ENCODE measurements around the gene PCDHAC1.

DNA sequence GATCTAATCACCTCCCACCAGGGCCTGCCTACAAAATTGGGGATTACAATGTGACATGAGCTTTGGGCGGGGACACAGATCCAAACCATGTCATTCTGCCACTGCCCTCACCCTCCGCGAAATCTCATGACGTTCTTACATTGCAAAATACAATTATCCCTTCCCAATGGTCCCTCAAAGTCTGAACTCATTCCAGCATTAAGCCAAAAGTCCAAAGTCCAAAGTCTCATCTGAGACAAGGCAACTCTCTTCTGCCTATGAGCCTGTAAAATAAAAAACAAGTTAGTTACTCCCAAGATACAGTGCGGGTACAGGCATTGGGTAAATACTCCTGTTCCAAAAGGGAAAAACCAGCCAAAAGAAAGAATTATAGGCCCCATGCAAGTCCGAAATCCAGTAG is 25.5 kb downstream of the PCDHAC1 start:
- TF ChIP-seq, protein P1, sequence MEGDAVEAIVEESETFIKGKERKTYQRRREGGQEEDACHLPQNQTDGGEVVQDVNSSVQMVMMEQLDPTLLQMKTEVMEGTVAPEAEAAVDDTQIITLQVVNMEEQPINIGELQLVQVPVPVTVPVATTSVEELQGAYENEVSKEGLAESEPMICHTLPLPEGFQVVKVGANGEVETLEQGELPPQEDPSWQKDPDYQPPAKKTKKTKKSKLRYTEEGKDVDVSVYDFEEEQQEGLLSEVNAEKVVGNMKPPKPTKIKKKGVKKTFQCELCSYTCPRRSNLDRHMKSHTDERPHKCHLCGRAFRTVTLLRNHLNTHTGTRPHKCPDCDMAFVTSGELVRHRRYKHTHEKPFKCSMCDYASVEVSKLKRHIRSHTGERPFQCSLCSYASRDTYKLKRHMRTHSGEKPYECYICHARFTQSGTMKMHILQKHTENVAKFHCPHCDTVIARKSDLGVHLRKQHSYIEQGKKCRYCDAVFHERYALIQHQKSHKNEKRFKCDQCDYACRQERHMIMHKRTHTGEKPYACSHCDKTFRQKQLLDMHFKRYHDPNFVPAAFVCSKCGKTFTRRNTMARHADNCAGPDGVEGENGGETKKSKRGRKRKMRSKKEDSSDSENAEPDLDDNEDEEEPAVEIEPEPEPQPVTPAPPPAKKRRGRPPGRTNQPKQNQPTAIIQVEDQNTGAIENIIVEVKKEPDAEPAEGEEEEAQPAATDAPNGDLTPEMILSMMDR (IDR thresholded peaks at IDR 0.05; ENCODE audit: low read depth, low read length) = no peak
- no peak for TF ChIP-seq EZH2phosphoT487 (IDR thresholded peaks at IDR 0.05; ENCODE audit: low read depth)
